ENCODE measurements around the gene NDUFA8.
"Not testable (repeated sequence)": the region's sequence is repeated elsewhere in the genome, so short reads cannot be mapped to it uniquely, and the experiment has no call there.

Gene NDUFA8

DNA sequence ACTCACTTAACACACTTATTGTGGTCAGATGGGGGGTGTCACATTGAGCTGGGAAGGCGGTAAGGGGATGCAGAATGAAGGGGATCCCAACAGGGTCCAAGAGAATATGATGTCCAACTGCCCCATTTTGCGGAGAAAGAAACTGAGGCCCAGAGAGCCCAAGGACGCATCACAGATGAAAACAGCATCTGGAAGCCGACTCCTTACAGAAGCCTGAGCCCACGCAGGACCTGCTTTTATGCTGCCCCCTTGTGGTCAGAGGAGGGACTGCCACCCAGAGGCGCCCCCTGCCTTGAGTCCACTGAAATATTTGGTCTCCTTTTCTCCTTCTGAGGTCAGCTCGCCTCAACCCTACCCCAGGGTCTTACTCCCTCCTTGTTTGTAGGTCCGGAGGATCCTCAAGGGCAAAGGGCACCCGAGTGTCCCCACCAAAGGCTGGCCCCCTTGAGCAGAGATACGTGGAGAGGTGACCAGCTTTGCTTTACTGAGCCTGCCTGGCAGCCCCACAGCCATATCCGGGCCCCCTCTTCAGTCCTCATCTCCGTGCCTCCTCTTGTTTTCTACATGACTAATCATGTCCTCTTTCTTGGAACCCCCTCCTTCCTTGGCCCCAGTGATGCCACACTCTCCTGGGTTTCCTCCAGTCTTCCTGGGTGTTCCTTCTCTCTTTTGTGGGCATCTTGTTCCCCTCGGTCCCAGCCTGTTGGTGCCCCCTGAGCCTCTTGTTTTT is 36.5 kb downstream of the NDUFA8 start:
- Histone ChIP-seq H3K9me3 (ENCODE audit: control insufficient read depth, low read length) (no peaks in the 10 kb centered on the region), H3K27me3 (ENCODE audit: control insufficient read depth, insufficient read depth, low read length) (peaks cover 39% of the 10 kb centered on the region), H3K4me1 (ENCODE audit: control insufficient read depth, insufficient read depth, low read length) (peaks cover 14% of the 10 kb centered on the region)

DNA sequence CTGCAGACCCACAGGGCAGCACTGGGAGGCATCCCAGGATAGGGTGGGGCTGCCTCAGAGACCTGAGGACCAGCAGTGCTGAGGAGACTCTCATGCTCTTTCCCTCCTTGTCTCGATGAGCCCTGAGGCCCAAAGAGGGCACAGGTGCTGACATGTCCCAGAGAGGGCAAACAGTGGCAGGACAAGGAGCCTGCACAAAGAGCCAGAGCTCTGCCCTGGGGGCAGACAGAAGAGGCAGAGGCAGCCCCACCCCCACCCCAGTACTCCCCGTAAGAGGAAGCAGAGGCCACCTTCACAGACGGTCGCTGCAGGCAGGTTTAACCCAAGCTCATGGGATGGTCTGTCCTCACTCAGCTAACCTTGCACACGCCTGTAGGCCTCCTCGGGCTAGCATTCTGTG is 37.1 kb downstream of the NDUFA8 start:
- Histone ChIP-seq H3K4me1 (ENCODE audit: control insufficient read depth, insufficient read depth, low read length) (peaks cover 14% of the 10 kb centered on the region), H3K4me3 (ENCODE audit: low read length) (no peak overlapping the region), H3K9ac (ENCODE audit: low read length) (no peak overlapping the region)

More for the DNA sequence above, 36.5 kb downstream of the NDUFA8 start:
- no peak overlapping the region for H3K4me3 ChIP-seq (ENCODE audit: low read length)
- H3K9ac ChIP-seq (ENCODE audit: low read length) = no peak overlapping the region
- no peaks in the 10 kb centered on the region for H3K36me3 ChIP-seq (ENCODE audit: control insufficient read depth, insufficient read depth, low read length)

DNA sequence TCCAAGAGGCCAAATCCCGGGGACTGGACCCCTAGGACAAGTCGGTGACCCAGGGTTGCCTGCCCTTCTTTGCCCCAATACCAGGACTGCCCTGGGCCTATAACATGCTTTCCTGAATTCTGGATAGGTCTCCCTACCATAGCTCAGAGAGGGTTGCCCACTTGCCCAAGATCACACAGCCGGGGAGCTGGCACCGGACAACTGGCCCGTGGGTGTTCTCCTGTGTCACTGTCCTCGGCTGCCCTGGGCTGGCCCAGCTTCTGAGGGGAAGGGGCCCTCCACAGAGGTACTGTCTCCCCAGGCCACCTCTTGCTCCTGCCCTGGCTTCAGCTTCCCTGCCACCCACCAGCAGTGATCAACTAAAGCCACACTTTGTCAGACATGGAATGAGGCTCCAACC is 37.6 kb downstream of the NDUFA8 start:
- Histone ChIP-seq H3K36me3 (ENCODE audit: control insufficient read depth, insufficient read depth, low read length) (no peaks in the 10 kb centered on the region), H3K9ac (ENCODE audit: low read length) (no peak overlapping the region), H3K4me3 (ENCODE audit: low read length) (no peak overlapping the region), H3K27me3 (ENCODE audit: control insufficient read depth, insufficient read depth, low read length) (peaks cover 28% of the 10 kb centered on the region), H3K9me3 (ENCODE audit: control insufficient read depth, low read length) (no peaks in the 10 kb centered on the region), H3K4me1 (ENCODE audit: control insufficient read depth, insufficient read depth, low read length) (peaks cover 14% of the 10 kb centered on the region)

More for the DNA sequence above, 37.1 kb downstream of the NDUFA8 start:
- Histone ChIP-seq H3K27me3 (ENCODE audit: control insufficient read depth, insufficient read depth, low read length) (peaks cover 33% of the 10 kb centered on the region), H3K36me3 (ENCODE audit: control insufficient read depth, insufficient read depth, low read length) (no peaks in the 10 kb centered on the region), H3K9me3 (ENCODE audit: control insufficient read depth, low read length) (no peaks in the 10 kb centered on the region)

DNA sequence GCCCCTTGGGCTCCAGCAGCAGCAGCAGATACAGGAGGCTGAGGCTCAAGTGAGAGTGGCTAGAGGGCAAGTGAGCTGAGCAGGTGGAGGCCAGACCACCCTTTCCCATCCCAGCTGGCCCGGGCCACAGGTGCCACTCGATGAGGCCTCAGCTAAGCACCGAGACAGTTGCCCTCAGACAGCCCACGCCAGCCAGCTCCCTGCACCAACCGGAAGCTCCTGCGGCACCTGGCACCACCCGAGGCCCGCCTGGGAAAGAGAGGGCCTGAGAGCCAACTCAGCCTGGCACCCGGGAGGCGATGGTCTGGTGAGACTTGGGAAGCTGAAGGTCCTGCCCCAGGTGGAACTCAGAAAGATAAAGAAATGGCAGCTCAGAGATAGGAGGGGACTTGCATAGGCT is 38.2 kb downstream of the NDUFA8 start:
- Histone ChIP-seq H3K4me3 (ENCODE audit: low read length) (no peak overlapping the region), H3K27me3 (ENCODE audit: control insufficient read depth, insufficient read depth, low read length) (peaks cover 23% of the 10 kb centered on the region), H3K9me3 (ENCODE audit: control insufficient read depth, low read length) (no peaks in the 10 kb centered on the region), H3K4me1 (ENCODE audit: control insufficient read depth, insufficient read depth, low read length) (peaks cover 11% of the 10 kb centered on the region), H3K9ac (ENCODE audit: low read length) (no peak overlapping the region), H3K36me3 (ENCODE audit: control insufficient read depth, insufficient read depth, low read length) (no peaks in the 10 kb centered on the region)

DNA sequence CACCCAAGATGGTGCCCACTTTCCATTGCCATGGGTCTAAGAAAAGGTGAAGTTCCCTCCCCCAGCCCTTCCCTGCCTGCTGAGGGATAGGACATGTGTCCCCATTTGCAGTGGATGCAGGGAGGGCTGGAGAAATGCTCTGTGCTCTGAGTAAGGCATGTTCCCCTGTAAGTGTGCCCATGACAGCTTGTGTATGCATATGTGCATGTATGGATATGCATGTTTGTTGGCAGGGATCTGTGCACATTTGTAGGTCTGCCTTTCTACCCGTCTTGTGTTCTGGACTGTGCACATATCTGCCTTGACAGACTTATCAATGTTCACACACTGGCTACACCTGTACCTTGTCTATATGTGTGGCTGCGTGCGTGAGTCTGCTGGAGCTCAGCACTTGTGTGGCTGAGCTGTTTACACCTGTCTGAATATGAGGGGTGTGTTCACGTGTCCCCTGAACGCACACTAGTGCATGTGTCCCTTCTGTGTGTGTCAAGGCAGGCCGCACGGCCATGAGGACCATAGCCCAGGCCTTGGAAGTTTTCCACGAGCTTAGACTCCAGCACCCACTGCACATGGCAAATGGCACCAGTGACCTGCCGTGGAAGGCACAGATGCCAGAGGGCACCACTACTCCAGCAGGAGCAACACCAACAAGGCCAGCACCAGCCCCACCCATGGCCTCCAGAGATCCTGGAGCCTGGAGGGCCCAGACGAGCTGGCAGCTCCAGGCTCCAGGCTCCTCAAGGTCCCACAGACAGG is 39.1 kb downstream of the NDUFA8 start:
- H3K9ac ChIP-seq (ENCODE audit: low read length) = no peak overlapping the region
- H3K9me3 ChIP-seq (ENCODE audit: control insufficient read depth, low read length) = no peaks in the 10 kb centered on the region
- H3K4me1 ChIP-seq (ENCODE audit: control insufficient read depth, insufficient read depth, low read length) = peaks cover 2% of the 10 kb centered on the region
- peaks cover 14% of the 10 kb centered on the region for H3K27me3 ChIP-seq (ENCODE audit: control insufficient read depth, insufficient read depth, low read length)
- H3K36me3 ChIP-seq (ENCODE audit: control insufficient read depth, insufficient read depth, low read length) = no peaks in the 10 kb centered on the region
- no peak overlapping the region for H3K4me3 ChIP-seq (ENCODE audit: low read length)

DNA sequence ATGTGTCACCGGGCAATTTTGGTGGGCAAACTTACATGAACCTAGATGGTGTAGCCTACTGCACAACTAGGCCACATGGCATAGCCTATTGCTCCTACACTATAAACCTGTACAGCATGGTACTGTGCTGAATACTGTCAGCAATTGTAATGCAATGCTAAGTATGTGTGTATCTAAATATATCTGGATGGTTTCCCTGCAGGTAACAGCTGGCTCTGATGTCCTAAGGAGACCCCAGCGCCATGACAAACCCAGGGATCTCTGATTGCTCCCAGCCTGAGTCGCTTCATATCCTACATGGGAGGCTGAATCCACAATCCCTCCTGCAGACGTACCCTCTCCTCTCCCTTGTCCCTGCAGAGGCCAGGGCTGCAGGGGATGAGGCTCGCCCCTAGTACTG is 39.9 kb downstream of the NDUFA8 start:
- Histone ChIP-seq H3K27me3 (ENCODE audit: control insufficient read depth, insufficient read depth, low read length) (peaks cover 8% of the 10 kb centered on the region), H3K9ac (ENCODE audit: low read length) (no peak overlapping the region), H3K9me3 (ENCODE audit: control insufficient read depth, low read length) (no peaks in the 10 kb centered on the region), H3K36me3 (ENCODE audit: control insufficient read depth, insufficient read depth, low read length) (no peaks in the 10 kb centered on the region), H3K4me3 (ENCODE audit: low read length) (no peak overlapping the region), H3K4me1 (ENCODE audit: control insufficient read depth, insufficient read depth, low read length) (no peaks in the 10 kb centered on the region)

DNA sequence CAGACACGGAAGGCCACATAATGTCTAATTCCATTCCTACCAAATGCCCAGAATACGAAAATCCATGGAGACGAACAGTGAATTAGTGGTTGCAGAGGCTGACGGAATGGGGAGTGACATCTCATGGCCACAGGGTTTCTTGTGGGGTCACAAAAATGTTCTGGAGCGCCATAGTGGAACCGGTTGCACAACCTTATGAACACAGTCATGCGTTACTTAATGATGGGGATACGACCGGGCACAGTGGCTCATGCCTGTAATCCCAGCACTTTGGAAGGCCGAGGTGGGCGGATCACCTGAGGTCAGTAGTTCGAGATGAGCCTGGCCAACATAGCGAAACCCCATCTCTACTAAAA is 40.4 kb downstream of the NDUFA8 start:
- Histone ChIP-seq H3K9ac (ENCODE audit: low read length) (no peak overlapping the region), H3K9me3 (ENCODE audit: control insufficient read depth, low read length) (no peaks in the 10 kb centered on the region), H3K27me3 (ENCODE audit: control insufficient read depth, insufficient read depth, low read length) (peaks cover 2% of the 10 kb centered on the region), H3K4me1 (ENCODE audit: control insufficient read depth, insufficient read depth, low read length) (no peaks in the 10 kb centered on the region), H3K36me3 (ENCODE audit: control insufficient read depth, insufficient read depth, low read length) (no peaks in the 10 kb centered on the region), H3K4me3 (ENCODE audit: low read length) (no peak overlapping the region)

DNA sequence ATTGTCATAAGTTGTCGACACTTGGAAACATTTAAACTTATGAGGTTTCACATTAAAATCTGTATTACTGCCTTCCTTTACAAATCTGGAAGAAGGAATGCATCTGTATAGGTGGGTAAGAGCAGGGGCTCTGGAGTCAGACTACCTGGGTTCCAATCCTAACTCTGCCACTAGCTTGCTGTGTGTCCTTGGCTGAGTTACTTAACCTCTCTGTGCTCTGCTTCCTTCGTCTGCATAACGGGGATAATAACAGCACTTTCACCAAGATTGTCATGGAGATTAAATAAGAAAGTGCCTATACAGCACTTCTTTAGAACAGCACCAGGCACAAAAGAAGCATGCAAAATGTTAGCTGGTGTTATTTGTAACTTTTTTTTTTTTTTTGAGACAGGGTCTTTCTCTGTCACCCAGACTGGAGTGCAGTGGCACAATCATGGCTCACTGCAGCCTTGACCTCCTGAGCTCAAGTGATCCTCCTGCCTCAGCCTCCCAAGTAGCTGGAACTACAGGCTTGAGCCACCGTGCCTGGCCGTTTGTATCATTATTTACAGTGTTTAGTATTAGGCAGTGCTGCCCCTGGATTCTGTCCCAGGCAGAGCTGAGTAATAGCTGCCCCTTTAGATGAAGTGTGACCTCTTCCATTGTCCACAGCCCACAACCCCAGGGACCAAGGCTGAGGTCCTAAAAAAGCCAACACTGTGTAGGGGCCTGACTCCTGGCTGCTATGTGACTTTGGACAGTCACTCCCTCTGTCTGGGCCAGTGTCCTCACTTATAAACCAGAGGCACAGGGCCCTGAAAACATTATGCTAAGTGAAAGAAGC is 41.0 kb downstream of the NDUFA8 start:
- Histone ChIP-seq H3K4me1 (ENCODE audit: control insufficient read depth, insufficient read depth, low read length) (no peaks in the 10 kb centered on the region), H3K4me3 (ENCODE audit: low read length) (no peak overlapping the region), H3K9ac (ENCODE audit: low read length) (no peak overlapping the region), H3K36me3 (ENCODE audit: control insufficient read depth, insufficient read depth, low read length) (no peaks in the 10 kb centered on the region), H3K9me3 (ENCODE audit: control insufficient read depth, low read length) (no peaks in the 10 kb centered on the region), H3K27me3 (ENCODE audit: control insufficient read depth, insufficient read depth, low read length) (no peaks in the 10 kb centered on the region)

DNA sequence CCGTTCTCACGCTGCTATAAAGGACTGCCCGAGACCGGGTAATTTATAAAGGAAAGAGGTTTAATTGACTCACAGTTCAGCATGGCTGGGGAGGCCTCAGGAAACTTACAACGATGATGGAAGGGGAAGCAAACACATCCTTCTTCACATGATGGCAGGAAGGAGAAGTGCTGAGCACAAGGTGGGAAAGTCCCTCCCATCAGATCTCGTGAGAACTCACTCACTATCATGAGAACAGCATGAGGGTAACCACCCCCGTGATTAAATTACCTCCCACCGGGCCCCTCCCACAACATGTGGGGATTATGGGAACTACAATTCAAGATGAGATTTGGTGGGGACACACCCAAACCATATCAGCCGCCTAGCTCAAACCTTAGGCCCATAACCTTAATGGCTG is 42.3 kb downstream of the NDUFA8 start:
- H3K4me1 ChIP-seq (ENCODE audit: control insufficient read depth, insufficient read depth, low read length); H3K27me3 ChIP-seq (ENCODE audit: control insufficient read depth, insufficient read depth, low read length); H3K4me3 ChIP-seq (ENCODE audit: low read length); H3K9me3 ChIP-seq (ENCODE audit: control insufficient read depth, low read length); H3K9ac ChIP-seq (ENCODE audit: low read length); H3K36me3 ChIP-seq (ENCODE audit: control insufficient read depth, insufficient read depth, low read length): not testable (repeated sequence)

DNA sequence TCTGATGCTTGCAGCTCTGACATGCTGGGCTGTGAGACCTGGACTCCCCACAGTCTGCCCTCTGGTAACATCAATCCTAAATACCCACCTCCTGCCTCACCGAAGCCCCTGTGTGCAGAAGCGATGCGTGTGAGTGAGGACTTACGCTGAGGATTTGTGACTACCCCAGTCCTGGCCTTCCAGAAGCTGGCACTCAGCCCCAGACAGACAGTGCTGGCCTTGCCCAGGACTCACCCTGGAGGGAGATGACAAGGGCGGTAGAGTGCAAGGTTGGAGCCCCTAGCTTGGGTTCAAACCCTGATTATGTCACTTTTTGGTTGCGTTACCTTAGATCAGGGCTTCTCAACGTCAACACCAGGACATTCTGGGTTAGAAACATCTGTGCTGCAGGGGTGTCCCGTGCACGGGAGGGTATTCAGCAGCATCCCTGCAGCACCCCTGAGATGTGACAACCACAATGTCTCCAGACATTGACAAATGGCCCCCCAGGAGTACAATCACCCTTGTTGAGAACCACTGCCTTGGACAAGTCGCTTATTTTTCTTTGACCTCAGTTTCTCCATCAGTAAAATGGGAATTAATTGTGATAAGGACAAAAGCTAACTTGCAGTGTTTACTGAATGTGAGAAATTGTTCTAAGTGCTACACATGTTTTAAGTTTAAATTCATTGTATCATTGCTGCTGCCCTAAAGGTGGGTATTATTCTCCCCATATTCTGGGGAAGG is 43.0 kb downstream of the NDUFA8 start:
- Histone ChIP-seq H3K9me3 (ENCODE audit: control insufficient read depth, low read length) (no peaks in the 10 kb centered on the region), H3K36me3 (ENCODE audit: control insufficient read depth, insufficient read depth, low read length) (no peaks in the 10 kb centered on the region), H3K27me3 (ENCODE audit: control insufficient read depth, insufficient read depth, low read length) (no peaks in the 10 kb centered on the region), H3K4me3 (ENCODE audit: low read length) (no peak overlapping the region), H3K4me1 (ENCODE audit: control insufficient read depth, insufficient read depth, low read length) (no peaks in the 10 kb centered on the region), H3K9ac (ENCODE audit: low read length) (no peak overlapping the region)

DNA sequence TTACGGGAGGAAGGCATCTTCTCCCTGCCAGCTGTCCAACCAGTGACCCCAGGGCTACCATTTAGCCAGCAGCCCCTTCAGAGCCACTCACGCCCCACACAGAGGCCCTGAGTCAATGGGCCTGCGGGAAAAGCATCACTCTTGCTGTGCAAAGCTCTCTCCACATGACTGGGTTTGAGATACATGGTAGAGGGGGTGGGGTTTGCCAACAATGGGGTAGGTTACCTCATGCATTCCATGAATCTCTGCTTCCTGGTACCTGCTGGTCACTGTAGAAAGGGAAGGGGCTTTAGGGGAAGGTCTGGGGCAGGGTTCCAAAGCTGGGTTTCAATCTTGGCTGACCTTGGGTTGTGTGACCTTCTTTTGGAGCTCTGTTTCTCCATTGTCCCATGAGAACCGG is 43.5 kb downstream of the NDUFA8 start:
- Histone ChIP-seq H3K27me3 (ENCODE audit: control insufficient read depth, insufficient read depth, low read length) (no peaks in the 10 kb centered on the region), H3K36me3 (ENCODE audit: control insufficient read depth, insufficient read depth, low read length) (no peaks in the 10 kb centered on the region), H3K9ac (ENCODE audit: low read length) (no peak overlapping the region), H3K9me3 (ENCODE audit: control insufficient read depth, low read length) (no peaks in the 10 kb centered on the region), H3K4me3 (ENCODE audit: low read length) (no peak overlapping the region), H3K4me1 (ENCODE audit: control insufficient read depth, insufficient read depth, low read length) (no peaks in the 10 kb centered on the region)

Data from mucosa of stomach (tissue), 1 donor.